Muscle of arm (tissue), 12 donors: Measurements from ENCODE around the gene DENND1C. TPM values are rescaled to one million over a fixed set of nuclear protein-coding genes. Genes with fewer than 3 reads are reported as not detected.

Source experiments
- DNase-seq: peaks from one replicate; pipeline ENCODE4 v3.0.0-alpha.2; 2013
- polyA plus RNA-seq, 12 donors: library from polyadenylated mRNA; unstranded; fragments of 120-200 nt; gene quantifications; one replicate each; pipeline ENCODE4 v1.2.1, GENCODE V29; 2013; ENCODE audit not compliant: insufficient read length in 12 of 12

Gene DENND1C
- polyA plus RNA-seq, 12 donors, result 0.50 to 9.1 (median 0.61) TPM; not detected in 2

DNA sequence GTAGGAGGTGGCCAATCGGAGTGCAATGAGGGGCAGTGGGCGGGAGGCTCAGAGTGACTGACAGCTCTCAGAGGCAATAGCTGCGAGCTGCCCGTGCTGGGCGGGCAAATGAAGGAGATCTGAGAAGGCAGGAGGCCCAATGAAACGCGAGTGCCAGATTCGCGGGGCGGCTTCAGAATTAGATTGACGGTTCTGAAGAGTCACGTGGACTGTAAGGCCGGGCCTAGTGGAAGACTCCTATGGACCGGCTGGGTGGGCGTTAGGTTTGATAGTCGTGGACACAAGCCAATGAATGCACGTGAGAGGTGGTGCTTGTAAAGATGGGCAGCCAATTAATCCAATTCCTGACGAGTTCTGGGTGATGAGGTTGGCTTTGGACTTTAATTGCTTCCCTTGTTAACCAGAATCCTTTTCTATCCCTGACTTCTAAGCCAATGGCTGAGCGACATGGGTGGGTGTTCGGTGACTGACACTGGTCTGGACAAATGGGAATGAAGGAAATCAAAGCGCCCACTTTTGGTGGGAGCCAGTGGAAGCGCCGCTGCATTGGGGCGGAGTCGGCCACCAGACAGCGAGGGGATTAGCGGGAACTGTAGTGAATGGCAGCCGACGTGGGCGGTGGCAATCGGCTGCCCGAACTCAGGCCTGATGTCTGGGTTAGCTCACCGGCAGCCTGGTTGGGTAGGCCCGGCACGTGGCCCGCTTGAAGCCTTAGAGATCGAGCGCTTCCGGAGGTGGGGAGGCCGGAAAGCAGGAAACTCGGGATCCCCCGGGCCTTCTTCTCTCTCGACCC is 56.5 kb downstream of the DENND1C start:
- DNase-seq, result peak; percentile 100

DNA sequence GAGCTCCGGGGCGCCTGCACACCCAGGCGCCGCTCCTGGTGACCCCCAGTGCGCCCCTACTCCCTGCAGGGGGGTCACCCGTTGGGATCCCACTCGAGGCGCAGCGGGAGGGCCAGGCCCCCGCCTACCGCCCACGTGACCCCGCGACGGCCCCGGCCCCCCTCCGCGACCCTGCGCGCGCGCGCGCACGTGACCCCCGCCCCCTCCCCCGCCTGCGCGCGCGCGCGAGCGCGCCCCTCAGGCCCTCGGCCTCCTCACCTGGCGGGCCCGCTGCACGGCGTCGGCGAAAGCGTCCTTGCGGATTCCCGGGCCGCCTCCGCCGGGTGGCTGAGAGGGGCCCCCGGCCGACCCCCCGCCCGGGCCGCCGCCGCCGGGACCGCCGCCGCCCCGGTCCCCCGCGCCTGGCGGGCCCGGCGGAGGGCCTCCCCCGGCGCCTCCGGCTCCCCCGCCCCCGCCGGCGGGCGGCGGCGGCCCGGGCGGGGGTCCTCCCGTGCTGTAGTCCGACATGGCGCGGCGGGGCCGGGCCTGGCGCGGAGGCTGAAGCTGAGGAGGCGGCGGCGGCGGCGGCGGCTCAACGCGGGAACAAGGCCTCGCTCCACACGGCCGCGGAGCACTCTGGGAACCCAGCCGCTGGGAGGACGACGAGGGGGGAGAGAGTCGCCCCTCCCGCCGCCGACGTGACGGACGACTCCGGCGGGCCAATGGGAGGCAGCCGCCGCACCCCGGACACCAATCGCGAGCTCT is 57.2 kb downstream of the DENND1C start, which contains the start of gene KHSRP:
Gene KHSRP, minus strand, starts transcription at position 617 of the 744 bp plus-strand sequence. Its CDS starts 110 bp downstream, at position 507.
- DNase-seq, result peak; percentile 18

DNA sequence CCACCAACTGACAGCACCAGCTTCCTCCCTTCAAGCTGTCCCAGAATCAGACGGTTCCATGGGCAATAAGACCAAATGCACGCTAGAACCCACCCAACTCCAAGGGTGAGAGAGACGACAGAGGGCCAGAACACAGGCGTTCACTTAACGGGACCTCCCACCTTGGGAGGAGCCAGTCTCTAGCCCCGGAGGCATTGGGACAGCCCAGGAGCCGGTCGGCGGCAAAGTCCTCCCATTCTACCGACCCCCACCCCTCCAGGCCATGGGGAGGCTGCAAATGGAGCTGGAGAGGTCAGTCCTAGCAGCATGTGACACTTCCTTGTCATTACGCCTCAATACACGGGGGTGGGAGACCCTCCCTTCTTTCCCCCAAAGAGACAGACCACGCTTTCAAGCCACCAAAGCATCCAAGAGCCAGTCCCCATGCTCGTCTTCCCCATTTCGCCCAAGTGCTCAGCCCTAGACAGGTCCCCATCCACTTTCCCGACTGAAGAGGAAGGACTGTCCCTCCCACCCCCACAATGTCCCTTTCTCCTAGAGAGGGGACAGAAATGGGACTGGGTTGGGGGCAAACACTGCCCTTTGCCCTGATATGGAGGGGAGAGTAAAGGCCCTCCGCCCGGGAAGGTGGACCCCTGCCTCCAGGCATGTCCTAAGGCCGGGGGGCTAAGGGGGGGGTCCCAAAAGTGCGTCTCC is 57.9 kb downstream of the DENND1C start:
- DNase-seq, result peak; percentile 21

DNA sequence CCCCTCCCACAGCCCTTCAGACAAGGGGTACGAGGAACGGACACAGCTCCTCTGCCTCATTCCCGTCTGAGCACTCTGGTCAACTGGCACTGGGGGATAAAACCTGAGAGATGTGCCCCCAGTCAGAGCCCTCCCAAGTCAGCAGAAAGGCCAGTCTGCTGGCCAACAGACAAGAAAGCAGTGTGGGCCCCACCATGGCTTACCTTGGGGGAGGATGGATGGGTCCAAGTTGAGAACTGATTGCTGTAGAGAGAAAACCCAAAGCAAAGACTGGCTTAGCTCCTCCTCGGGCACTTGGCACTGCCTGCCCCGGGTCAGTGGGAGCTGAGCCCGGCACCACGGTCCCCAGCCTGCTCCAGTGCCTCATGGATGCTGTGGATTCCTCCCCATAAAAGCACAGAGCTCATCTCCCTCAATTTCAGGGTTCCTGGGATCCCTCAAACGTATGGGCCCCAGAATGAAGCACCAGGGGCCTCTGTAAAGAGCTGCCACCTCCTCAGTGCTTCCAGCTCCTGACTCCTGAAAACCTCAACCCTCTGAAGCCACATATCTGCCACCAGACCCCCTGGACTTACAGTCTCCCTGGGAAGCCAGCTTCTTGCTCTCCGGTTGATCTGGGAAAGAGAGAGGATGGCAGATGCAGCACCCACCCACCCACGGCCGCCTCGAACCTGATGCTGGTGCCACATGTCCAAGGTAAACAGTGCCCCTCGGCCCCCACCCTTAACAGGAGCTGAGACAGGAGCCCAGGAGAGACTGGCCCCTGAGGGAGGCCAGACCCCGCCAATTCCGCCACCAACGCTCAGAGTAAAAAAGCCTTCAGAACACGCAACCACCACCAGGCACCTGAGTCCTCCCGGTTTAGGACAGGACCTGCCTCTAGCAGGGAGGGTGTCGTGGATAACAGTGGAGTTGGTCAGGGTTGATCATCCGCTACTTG is 60.2 kb downstream of the DENND1C start:
- DNase-seq, result no peak

- no peak for DNase-seq
Measured at GRCh38 chr19:6418562-6418932, 63.0 kb downstream of the DENND1C start.

GRCh38 chr19:6417713-6418561 is 63.6 kb downstream of the DENND1C start:
- DNase-seq, result no peak

Other genes starting within 250 kb of the DENND1C start
- gene MLLT1, start 201.8 kb downstream of the DENND1C start, polyA plus RNA-seq, result 10 to 100 TPM in 11 of 12 donors, not detected in 1; 29.1 to 63.6 (median 38.2) TPM
- under 1 TPM in 6 of 12 donors, not detected in 6; 0.11 to 0.30 (median 0.15) TPM for gene ACER1, start 148.2 kb downstream of the DENND1C start, polyA plus RNA-seq
- gene CLPP, start 120.3 kb downstream of the DENND1C start, polyA plus RNA-seq, result 10 to 100 TPM in 11 of 12 donors, not detected in 1; 39.5 to 85.3 (median 53.2) TPM
- 100 to 1,000 TPM in 2 of 12 donors, 10 to 100 TPM in 9, not detected in 1; 35.2 to 126 (median 63.2) TPM for gene ALKBH7, start 109.0 kb downstream of the DENND1C start, polyA plus RNA-seq
- gene PSPN, start 105.9 kb downstream of the DENND1C start, polyA plus RNA-seq, result 1 to 10 TPM in 5 of 12 donors, under 1 TPM in 5, not detected in 2; 0.58 to 1.2 (median 0.94) TPM
- 10 to 100 TPM in 11 of 12 donors, not detected in 1; 42.7 to 96.6 (median 51.0) TPM for gene GTF2F1, start 88.6 kb downstream of the DENND1C start, polyA plus RNA-seq
- gene KHSRP, start 57.0 kb downstream of the DENND1C start, polyA plus RNA-seq, result 100 to 1,000 TPM in 11 of 12 donors, not detected in 1; 143 to 261 (median 177) TPM
- gene SLC25A41, start 48.0 kb downstream of the DENND1C start, polyA plus RNA-seq, result 1 to 10 TPM in 1 of 12 donors, under 1 TPM in 8, not detected in 3; 0.24 to 1.7 (median 0.48) TPM
- 10 to 100 TPM in 11 of 12 donors, not detected in 1; 25.5 to 44.6 (median 31.5) TPM for gene SLC25A23, start 22.0 kb downstream of the DENND1C start, polyA plus RNA-seq
- 10 to 100 TPM in 1 of 12 donors, 1 to 10 TPM in 2, under 1 TPM in 4, not detected in 5; 0.17 to 18.2 (median 0.55) TPM for gene CRB3, start 17.5 kb downstream of the DENND1C start, polyA plus RNA-seq
- 1 to 10 TPM in 3 of 12 donors, under 1 TPM in 8, not detected in 1; 0.19 to 9.9 (median 0.62) TPM for gene TUBB4A, start 20.5 kb upstream of the DENND1C start, polyA plus RNA-seq
- gene TNFSF9, start 49.2 kb upstream of the DENND1C start, polyA plus RNA-seq, result 1 to 10 TPM in 5 of 12 donors, under 1 TPM in 5, not detected in 2; 0.22 to 2.0 (median 1.0) TPM
- 1 to 10 TPM in 4 of 12 donors, under 1 TPM in 5, not detected in 3; 0.34 to 2.1 (median 0.85) TPM for gene CD70, start 109.4 kb upstream of the DENND1C start, polyA plus RNA-seq
- under 1 TPM in 8 of 12 donors, not detected in 4; 0.05 to 0.66 (median 0.08) TPM for gene TNFSF14, start 188.4 kb upstream of the DENND1C start, polyA plus RNA-seq
- 100 to 1,000 TPM in 1 of 12 donors, 10 to 100 TPM in 3, 1 to 10 TPM in 7, not detected in 1; 1.5 to 114 (median 5.4) TPM for gene C3, start 238.9 kb upstream of the DENND1C start, polyA plus RNA-seq